Activated naive CD4-positive, alpha-beta T cell treated with anti-CD3 and anti-CD28 coated beads for 36 hours (primary cell): ENCODE results near the gene CD160. TPM values are rescaled to one million over a fixed set of nuclear protein-coding genes. Genes with fewer than 3 reads are reported as not detected.
"Not testable (repeated sequence)": the region's sequence is repeated elsewhere in the genome, so short reads cannot be mapped to it uniquely, and the experiment has no call there.

ENCODE experiments used
- CTCF ChIA-PET: fragments of 350-600 bp; sonication (Branson Sonifier 250); formaldehyde crosslinking; loops from one replicate; lab custom pipeline; 2021; ENCODE audit warnings: antibody characterized with exemption; lab: Charles Lee
- DNase-seq: peaks from one replicate; pipeline ENCODE4 v3.0.0-alpha.2; 2020
- H3K27ac Mint-ChIP-seq: one replicate; pipeline ENCODE4 v1.8.0; 2021; ENCODE audit warnings: mild to moderate bottlenecking, mixed read lengths
- H3K27me3 Mint-ChIP-seq: one replicate; pipeline ENCODE4 v1.8.0; 2021; ENCODE audit warnings: low read depth, mixed read lengths
- H3K36me3 Mint-ChIP-seq: one replicate; pipeline ENCODE4 v1.8.0; 2021; ENCODE audit warnings: low read depth, mixed read lengths
- H3K4me1 Mint-ChIP-seq: one replicate; pipeline ENCODE4 v1.8.0; 2021; ENCODE audit warnings: low read depth, mixed read lengths
- H3K4me3 Mint-ChIP-seq: one replicate; pipeline ENCODE4 v1.8.0; 2021; ENCODE audit warnings: mild to moderate bottlenecking, moderate library complexity, mixed read lengths
- H3K9me3 Mint-ChIP-seq: one replicate; pipeline ENCODE4 v1.8.0; 2021; ENCODE audit warnings: mixed read lengths
- intact Hi-C: fragments of 100-400 bp; cut with micrococcal nuclease; formaldehyde crosslinking; loops from one replicate; pipeline ENCODE4 v1.15.1; 2023
- total RNA-seq, 2 experiments: library from RNA; stranded (reverse); gene quantifications; one replicate each; pipeline ENCODE4 v1.2.3, GENCODE V29; 2021

Gene CD160
- total RNA-seq, 2 experiments from 2014 or later = not detected

- H3K27ac Mint-ChIP-seq = no peak overlapping the region
- no peaks in the 10 kb centered on the region for H3K9me3 Mint-ChIP-seq
- peaks cover 4% of the 10 kb centered on the region for H3K4me1 Mint-ChIP-seq
- CTCF ChIA-PET = no interaction called here
- intact Hi-C loops = loop anchor here (5.0 kb wide), 1 partner anchor 38 kb away; no protein-coding TSS in a partner anchor
- H3K36me3 Mint-ChIP-seq = no peaks in the 10 kb centered on the region
- H3K4me3 Mint-ChIP-seq = no peak overlapping the region
- no peaks in the 10 kb centered on the region for H3K27me3 Mint-ChIP-seq
- DNase-seq = no peak
Observed at GRCh38 chr1:145714524-145715111, 4.7 kb upstream of the CD160 start.

- CTCF ChIA-PET = no interaction called here
- Mint-ChIP-seq H3K4me1 (peaks cover 11% of the 10 kb centered on the region), H3K9me3 (no peaks in the 10 kb centered on the region), H3K36me3 (no peaks in the 10 kb centered on the region), H3K27me3 (peaks cover 11% of the 10 kb centered on the region), H3K27ac (no peak overlapping the region), H3K4me3 (no peak overlapping the region)
- DNase-seq = no peak
- intact Hi-C loops = loop anchor here (5.0 kb wide), 1 partner anchor 36 kb away; no protein-coding TSS in a partner anchor
Observed at GRCh38 chr1:145716641-145717345, 2.5 kb upstream of the CD160 start.

GRCh38 chr1:145717833-145718232, 1.5 kb upstream of the CD160 start:
- intact Hi-C loops = loop anchor here (5.0 kb wide), 1 partner anchor 34 kb away; no protein-coding TSS in a partner anchor
- Mint-ChIP-seq H3K27ac (no peak overlapping the region), H3K4me1 (peaks cover 11% of the 10 kb centered on the region), H3K27me3 (peaks cover 14% of the 10 kb centered on the region), H3K4me3 (no peak overlapping the region), H3K36me3 (no peaks in the 10 kb centered on the region), H3K9me3 (no peaks in the 10 kb centered on the region)
- no peak for DNase-seq
- CTCF ChIA-PET = no interaction called here

GRCh38 chr1:145718465-145718864, 834 bp upstream of the CD160 start:
- not testable (repeated sequence) for H3K9me3 Mint-ChIP-seq, H3K36me3 Mint-ChIP-seq, H3K4me3 Mint-ChIP-seq, DNase-seq, H3K27ac Mint-ChIP-seq
- Mint-ChIP-seq H3K27me3 (peaks cover 17% of the 10 kb centered on the region), H3K4me1 (peaks cover 11% of the 10 kb centered on the region)
- CTCF ChIA-PET = interaction anchor here (1.0 to 1.4 kb wide), 2 partner anchors 28 to 127 kb away, joined by 3 to 5 read pairs; partner anchors contain the start of gene NUDT17
- intact Hi-C loops = loop anchor here (5.0 kb wide), 1 partner anchor 34 kb away; no protein-coding TSS in a partner anchor

- Mint-ChIP-seq H3K27me3 (peaks cover 17% of the 10 kb centered on the region), H3K4me1 (peaks cover 11% of the 10 kb centered on the region), H3K4me3 (no peak overlapping the region), H3K36me3 (no peaks in the 10 kb centered on the region), H3K27ac (no peak overlapping the region), H3K9me3 (no peaks in the 10 kb centered on the region)
- intact Hi-C loops = loop anchor here (10.0 kb wide), 1 partner anchor 126 kb away; no protein-coding TSS in a partner anchor
- CTCF ChIA-PET = interaction anchor here (0.7 to 2.6 kb wide), 16 partner anchors 11 to 128 kb away, joined by 3 to 26 read pairs (median 4); partner anchors contain the start of gene PDZK1
- no peak for DNase-seq
Observed at GRCh38 chr1:145720556-145720877, 1.2 kb downstream of the CD160 start.

- H3K27ac Mint-ChIP-seq = no peak overlapping the region
- intact Hi-C loops = loop anchor here (10.0 kb wide), 1 partner anchor 126 kb away; no protein-coding TSS in a partner anchor
- CTCF ChIA-PET = interaction anchor here (0.7 to 2.6 kb wide), 22 partner anchors 9 to 128 kb away, joined by 3 to 26 read pairs (median 4); partner anchors contain the start of gene PDZK1
- DNase-seq = peak; percentile 73
- peak overlapping the region; percentile 54 for H3K4me3 Mint-ChIP-seq
- H3K9me3 Mint-ChIP-seq = no peaks in the 10 kb centered on the region
- peaks cover 11% of the 10 kb centered on the region for H3K4me1 Mint-ChIP-seq
- H3K36me3 Mint-ChIP-seq = no peaks in the 10 kb centered on the region
- peaks cover 17% of the 10 kb centered on the region for H3K27me3 Mint-ChIP-seq
Observed at GRCh38 chr1:145720878-145721671, 1.8 kb downstream of the CD160 start.

GRCh38 chr1:145726193-145726592, 6.9 kb downstream of the CD160 start:
- H3K27ac Mint-ChIP-seq, H3K36me3 Mint-ChIP-seq, H3K9me3 Mint-ChIP-seq, H3K4me3 Mint-ChIP-seq, CTCF ChIA-PET, H3K4me1 Mint-ChIP-seq, DNase-seq: not testable (repeated sequence)
- peaks cover 12% of the 10 kb centered on the region for H3K27me3 Mint-ChIP-seq
- intact Hi-C loops = loop anchor here (10.0 kb wide), 1 partner anchor 131 kb away; no protein-coding TSS in a partner anchor

- no peak overlapping the region for H3K4me3 Mint-ChIP-seq
- H3K27me3 Mint-ChIP-seq = no peaks in the 10 kb centered on the region
- no peak overlapping the region for H3K27ac Mint-ChIP-seq
- no peaks in the 10 kb centered on the region for H3K4me1 Mint-ChIP-seq
- DNase-seq = no peak
- H3K9me3 Mint-ChIP-seq = no peaks in the 10 kb centered on the region
- CTCF ChIA-PET = interaction anchor here (0.8 kb wide), 1 partner anchor 7 kb away, joined by 3 read pairs; no protein-coding TSS in a partner anchor
- intact Hi-C loops = loop anchor here (10.0 kb wide), 1 partner anchor 134 kb away; no protein-coding TSS in a partner anchor
- H3K36me3 Mint-ChIP-seq = no peaks in the 10 kb centered on the region
Observed at GRCh38 chr1:145729196-145729595, 9.9 kb downstream of the CD160 start.

GRCh38 chr1:145729666-145730436, 10.6 kb downstream of the CD160 start:
- no peaks in the 10 kb centered on the region for H3K27me3 Mint-ChIP-seq
- H3K27ac Mint-ChIP-seq = no peak overlapping the region
- no peaks in the 10 kb centered on the region for H3K36me3 Mint-ChIP-seq
- H3K4me3 Mint-ChIP-seq = no peak overlapping the region
- CTCF ChIA-PET = interaction anchor here (0.8 kb wide), 1 partner anchor 8 kb away, joined by 3 read pairs; no protein-coding TSS in a partner anchor
- no peaks in the 10 kb centered on the region for H3K9me3 Mint-ChIP-seq
- intact Hi-C loops = loop anchor here (10.0 kb wide), 1 partner anchor 135 kb away; no protein-coding TSS in a partner anchor
- no peaks in the 10 kb centered on the region for H3K4me1 Mint-ChIP-seq
- no peak for DNase-seq

GRCh38 chr1:145730467-145730866, 11.2 kb downstream of the CD160 start:
- H3K4me3 Mint-ChIP-seq = no peak overlapping the region
- no peaks in the 10 kb centered on the region for H3K4me1 Mint-ChIP-seq
- DNase-seq = no peak
- intact Hi-C loops = no loop called here
- no peaks in the 10 kb centered on the region for H3K27me3 Mint-ChIP-seq
- no peak overlapping the region for H3K27ac Mint-ChIP-seq
- H3K9me3 Mint-ChIP-seq = no peaks in the 10 kb centered on the region
- no peaks in the 10 kb centered on the region for H3K36me3 Mint-ChIP-seq
- CTCF ChIA-PET = no interaction called here

GRCh38 chr1:145730900-145731299, 11.6 kb downstream of the CD160 start:
- no peaks in the 10 kb centered on the region for H3K27me3 Mint-ChIP-seq
- H3K36me3 Mint-ChIP-seq = no peaks in the 10 kb centered on the region
- CTCF ChIA-PET = interaction anchor here (1.4 kb wide), 1 partner anchor 10 kb away, joined by 3 read pairs; no protein-coding TSS in a partner anchor
- DNase-seq = no peak
- no peak overlapping the region for H3K4me3 Mint-ChIP-seq
- H3K27ac Mint-ChIP-seq = no peak overlapping the region
- H3K9me3 Mint-ChIP-seq = no peaks in the 10 kb centered on the region
- intact Hi-C loops = no loop called here
- H3K4me1 Mint-ChIP-seq = no peaks in the 10 kb centered on the region
